Measurements from ENCODE around the gene CEL. TPM values are rescaled to one million over a fixed set of nuclear protein-coding genes. Genes with fewer than 3 reads are reported as not detected.
A peak's percentile ranks its signal among the peaks of the same experiment; 100 is the strongest.
"Not testable (repeated sequence)": the region's sequence is repeated elsewhere in the genome, so short reads cannot be mapped to it uniquely, and the experiment has no call there.

CEL gene
- total and polyA plus RNA-seq, 11 donors, result 0.61 to 4.0 (median 2.3) TPM

GRCh38 chr9:133076691-133077090 is 14.9 kb downstream of the CEL start:
- H3K4me1 ChIP-seq, result no peaks in the 10 kb centered on the region
- intact Hi-C loops (cut with DNase I), result no loop called here
- no peak overlapping the region for H3K4me3 ChIP-seq
- ATAC-seq (no peak), DNase-seq (no peak)
- H3K27me3 ChIP-seq, result no peaks in the 10 kb centered on the region
- TF ChIP-seq CTCF (IDR thresholded peaks at IDR 0.05), result no peak
- no peak for TF ChIP-seq POLR2A (IDR thresholded peaks at IDR 0.05)
- no peaks in the 10 kb centered on the region for H3K36me3 ChIP-seq
- H3K27ac ChIP-seq, result no peak overlapping the region
- 77 to 90% (median 87%) methylated on average over 4 of the region's 4 CpGs for WGBS, 4 donors
- H3K9me3 ChIP-seq, result no peaks in the 10 kb centered on the region

GRCh38 chr9:133078486-133078885 is 16.7 kb downstream of the CEL start:
- Histone ChIP-seq H3K9me3 (no peaks in the 10 kb centered on the region), H3K4me3 (no peak overlapping the region), H3K27me3 (no peaks in the 10 kb centered on the region), H3K27ac (no peak overlapping the region), H3K36me3 (no peaks in the 10 kb centered on the region), H3K4me1 (no peaks in the 10 kb centered on the region)
- WGBS, 4 donors, result 80 to 90% (median 87%) methylated on average over 13 to 14 of the region's 14 CpGs
- ATAC-seq (no peak), DNase-seq (peak in 1 of 5 donors; percentile 9)
- intact Hi-C loops (cut with DNase I), result no loop called here
- TF ChIP-seq CTCF (IDR thresholded peaks at IDR 0.05) (no peak), POLR2A (IDR thresholded peaks at IDR 0.05) (no peak)

- no peak for ATAC-seq
- 76 to 97% (median 91%) methylated on average over 7 of the region's 7 CpGs for WGBS, 4 donors
- H3K4me3 ChIP-seq, result no peak overlapping the region
- H3K9me3 ChIP-seq, result no peaks in the 10 kb centered on the region
- H3K36me3 ChIP-seq, result no peaks in the 10 kb centered on the region
- no peak for DNase-seq
- no peaks in the 10 kb centered on the region for H3K4me1 ChIP-seq
- intact Hi-C loops (cut with DNase I), result no loop called here
- TF ChIP-seq CTCF (IDR thresholded peaks at IDR 0.05) (no peak), POLR2A (IDR thresholded peaks at IDR 0.05) (no peak)
- H3K27ac ChIP-seq, result no peak overlapping the region
- H3K27me3 ChIP-seq, result no peaks in the 10 kb centered on the region
Measured at GRCh38 chr9:133080161-133080560, 18.4 kb downstream of the CEL start.

GRCh38 chr9:133080786-133081779 is 19.3 kb downstream of the CEL start:
- H3K36me3 ChIP-seq; H3K4me1 ChIP-seq; intact Hi-C loops (cut with DNase I); H3K9me3 ChIP-seq; H3K27ac ChIP-seq; H3K4me3 ChIP-seq; H3K27me3 ChIP-seq: not testable (repeated sequence)
- DNase-seq (peak in 1 of 5 donors; percentile 9), ATAC-seq (peak in 3 of 4 donors; percentile 38 to 51 (median 49))
- 75 to 89% (median 85%) methylated on average over 8 to 11 of the region's 18 CpGs for WGBS, 4 donors

- 70 to 82% (median 80%) methylated on average over 2 to 8 of the region's 12 CpGs for WGBS, 4 donors
- H3K4me3 ChIP-seq; H3K4me1 ChIP-seq; H3K27ac ChIP-seq; H3K36me3 ChIP-seq; intact Hi-C loops (cut with DNase I); H3K9me3 ChIP-seq; H3K27me3 ChIP-seq; ATAC-seq: not testable (repeated sequence)
- peak in 1 of 5 donors; percentile 2 for DNase-seq
Measured at GRCh38 chr9:133081957-133082644, 20.3 kb downstream of the CEL start.

- 72 to 78% (median 72%) methylated on average over 6 to 9 of the region's 9 CpGs; no CpG with 5 or more reads in 1 of the 4 donors for WGBS, 4 donors
- H3K4me1 ChIP-seq; ATAC-seq; H3K9me3 ChIP-seq; H3K36me3 ChIP-seq; H3K27me3 ChIP-seq; intact Hi-C loops (cut with DNase I); H3K27ac ChIP-seq; H3K4me3 ChIP-seq: not testable (repeated sequence)
- peak in 1 of 5 donors; percentile 18 for DNase-seq
Measured at GRCh38 chr9:133083688-133084087, 21.9 kb downstream of the CEL start.

- WGBS, 4 donors, result 66 to 87% (median 84%) methylated on average over 7 to 17 of the region's 17 CpGs
- H3K27me3 ChIP-seq; H3K9me3 ChIP-seq; ATAC-seq; H3K36me3 ChIP-seq; intact Hi-C loops (cut with DNase I); H3K4me3 ChIP-seq; H3K27ac ChIP-seq: not testable (repeated sequence)
- peaks cover 0 to 12% (median 2%) of the 10 kb centered on the region in 12 donors for H3K4me1 ChIP-seq
- DNase-seq, result peak in 1 of 5 donors; percentile 7
Measured at GRCh38 chr9:133086212-133086860, 24.6 kb downstream of the CEL start.
